Regular cardiac myocyte (primary cell): ENCODE measurements around the gene GNA14. TPM values are rescaled to one million over a fixed set of nuclear protein-coding genes. Genes with fewer than 3 reads are reported as not detected.

Source experiments
- total RNA-seq: library from RNA; depleted of rRNA; stranded (reverse); fragments of >200 nt; gene quantifications from 2 replicates; pipeline ENCODE4 v1.2.3, GENCODE V29; 2014

The GNA14 gene
- total RNA-seq, result 4.0 and 11.8 TPM in 2 replicates

DNA sequence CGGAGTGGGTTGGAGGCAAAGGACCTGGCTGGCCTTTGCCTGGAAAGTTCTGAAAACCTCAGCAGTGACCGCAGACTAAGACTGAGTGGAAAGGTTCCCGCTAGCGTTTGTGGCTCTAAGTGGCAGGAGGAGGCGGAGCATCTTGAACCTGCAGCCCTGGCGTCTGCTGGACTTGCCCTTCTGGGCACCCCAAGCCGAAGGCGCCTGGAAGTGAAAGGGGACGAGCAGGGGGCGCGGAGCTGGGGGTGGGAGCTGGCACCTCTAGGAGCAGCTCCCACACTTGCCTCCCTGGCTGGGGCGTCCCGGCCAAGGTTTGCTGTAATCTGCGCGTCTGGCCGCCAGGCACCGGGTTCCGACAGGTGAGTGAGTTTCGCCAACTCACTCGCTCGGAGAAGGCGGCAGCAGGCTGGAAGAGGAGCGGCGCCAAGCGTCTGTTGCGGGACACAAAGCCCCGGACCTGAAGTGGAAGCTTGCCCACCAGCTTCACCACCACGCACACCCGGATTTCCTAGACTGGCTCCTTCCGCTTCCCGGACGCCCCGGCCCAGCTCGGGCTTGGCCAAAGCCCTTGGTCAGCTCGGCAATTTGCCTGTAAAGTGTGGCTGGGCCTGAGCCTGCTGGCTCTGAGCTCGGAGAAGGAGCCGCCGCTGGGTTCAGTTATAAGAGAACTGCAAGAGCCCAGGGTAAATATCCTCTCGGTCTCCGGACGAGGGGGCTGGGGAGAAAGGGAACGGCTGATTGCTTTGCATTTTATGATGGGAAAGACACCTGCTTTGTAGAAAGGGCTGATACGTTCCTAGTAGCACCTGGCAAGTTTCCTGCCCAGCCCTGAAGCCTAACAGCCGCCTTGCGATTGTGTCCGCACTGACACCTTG is at the start of gene GNA14:
Gene GNA14, minus strand, starts transcription at position 89 of the 875 bp plus-strand sequence. CDS start 529 bp downstream, outside the sequence.

